NCI-H510A treated with DMSO at 0.1 percent for 48 hours (cell line): ENCODE results near the gene CAPN13.
"Not testable (repeated sequence)": the region's sequence is repeated elsewhere in the genome, so short reads cannot be mapped to it uniquely, and the experiment has no call there.

ENCODE experiments used
- DNase-seq: peaks from one replicate; lab custom pipeline; 2025; lab: John Stamatoyannopoulos, UW

Gene CAPN13

GRCh38 chr2:30705056-30705455, 102.2 kb downstream of the CAPN13 start:
- no peak for DNase-seq

- DNase-seq: no peak
Measured at GRCh38 chr2:30704309-30705020, 102.8 kb downstream of the CAPN13 start.

DNA sequence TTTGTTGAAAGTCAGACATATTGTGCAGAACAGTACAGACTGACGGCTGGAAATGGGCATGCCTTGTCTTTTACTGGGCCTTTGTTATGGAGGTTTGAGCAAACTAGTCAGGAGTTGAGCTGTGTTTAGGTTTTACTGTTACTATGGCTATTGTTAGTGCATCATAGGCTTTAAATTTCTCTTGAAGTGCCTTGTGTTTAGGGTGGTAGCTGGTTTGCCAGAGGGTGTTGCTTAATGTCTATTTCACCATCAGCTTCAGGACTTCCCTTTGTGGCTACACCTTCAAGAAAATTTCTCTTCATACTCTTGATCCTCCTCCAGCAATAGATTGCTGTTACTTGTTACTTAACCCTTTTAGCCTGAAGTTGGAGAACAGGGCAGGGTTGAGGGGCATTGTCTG, 104.6 kb downstream of the CAPN13 start:
- no peak for DNase-seq

- DNase-seq: no peak
Measured at GRCh38 chr2:30701782-30702181, 105.5 kb downstream of the CAPN13 start.

- DNase-seq: not testable (repeated sequence)
Measured at GRCh38 chr2:30697242-30698103, 109.8 kb downstream of the CAPN13 start.

- DNase-seq: no peak
Measured at GRCh38 chr2:30695749-30696148, 111.5 kb downstream of the CAPN13 start.

DNA sequence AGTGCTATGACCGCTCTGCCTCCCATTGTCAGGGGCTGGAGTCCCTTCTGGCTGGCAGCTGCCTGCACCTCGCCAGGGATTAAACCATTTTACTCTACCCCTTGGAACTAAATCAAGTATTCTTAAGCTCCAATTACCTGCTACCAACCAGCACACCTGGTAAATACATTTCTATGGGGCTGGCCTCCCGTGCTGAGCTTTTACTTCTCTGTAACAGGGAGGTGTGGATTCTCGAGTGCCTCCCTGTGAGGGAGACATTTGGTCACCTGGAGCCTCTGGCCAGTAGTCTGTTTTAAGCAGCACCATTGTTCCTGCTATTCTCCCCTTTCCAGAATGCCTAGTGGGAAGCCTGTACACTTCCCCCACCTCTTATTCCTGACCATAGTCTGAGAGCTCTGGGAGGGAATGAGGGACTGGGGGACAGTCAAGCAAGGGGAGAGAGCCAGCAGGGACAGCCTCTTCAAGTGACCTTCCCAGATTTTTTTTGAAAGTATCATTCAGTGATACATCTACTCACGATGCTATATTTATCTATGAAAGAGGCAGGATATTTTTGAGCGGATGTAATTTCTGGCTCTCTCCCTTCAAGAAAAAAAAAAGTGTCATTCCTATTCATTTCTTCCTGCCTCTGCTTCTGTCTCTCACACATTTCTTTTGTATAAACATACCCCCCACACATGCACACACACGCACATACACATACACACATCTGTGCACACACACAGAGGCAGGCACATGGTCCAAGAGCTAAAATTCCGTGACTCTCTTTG, 112.8 kb downstream of the CAPN13 start:
- DNase-seq: peak; percentile 11

GRCh38 chr2:30693821-30694281, 113.4 kb downstream of the CAPN13 start:
- DNase-seq: no peak

- DNase-seq: no peak
Measured at GRCh38 chr2:30692829-30693275, 114.4 kb downstream of the CAPN13 start.

GRCh38 chr2:30691948-30692828, 115.1 kb downstream of the CAPN13 start:
- DNase-seq: no peak

DNA sequence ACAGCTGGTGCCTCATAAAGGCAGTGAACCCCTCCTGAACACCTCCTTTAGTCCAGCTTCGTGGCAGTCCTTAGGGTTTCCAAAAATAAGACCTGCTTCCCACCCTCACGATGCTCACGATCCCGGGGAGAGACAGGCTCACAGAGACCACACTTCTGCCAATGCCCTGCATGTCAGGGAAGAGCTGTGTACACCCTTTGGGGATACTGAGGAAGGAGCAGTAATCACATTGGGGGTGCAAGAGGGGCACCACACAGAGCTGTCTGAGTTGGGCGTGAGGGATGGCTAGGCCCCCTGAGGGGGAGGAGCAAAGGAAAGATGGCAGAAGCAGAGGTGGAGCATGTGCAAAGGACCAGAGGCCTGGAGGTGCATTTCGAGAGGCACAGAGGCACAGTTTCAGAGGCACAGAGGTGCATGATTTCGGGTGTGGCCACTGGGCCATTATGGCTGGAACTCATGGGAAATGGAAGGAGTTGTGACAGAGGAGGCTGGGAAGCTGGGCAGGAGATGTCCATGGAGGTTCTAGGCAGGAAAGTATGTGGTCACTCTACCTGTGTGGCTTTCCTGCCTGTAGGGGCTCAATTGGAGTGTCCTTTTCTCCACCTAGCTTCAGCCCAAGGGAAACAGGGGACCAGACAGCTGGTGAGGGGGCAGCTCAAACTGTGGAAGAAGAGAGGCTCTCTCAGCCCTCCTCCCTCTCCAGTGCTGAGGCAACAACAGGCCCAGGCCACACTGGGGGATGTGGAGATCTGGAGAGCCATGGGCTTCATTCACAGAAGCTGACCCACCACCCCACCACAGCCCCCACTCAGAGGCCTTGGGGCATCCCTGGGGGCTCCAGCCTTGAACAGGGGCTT, 115.9 kb downstream of the CAPN13 start:
- no peak for DNase-seq

- DNase-seq: no peak
Measured at GRCh38 chr2:30690126-30690561, 117.1 kb downstream of the CAPN13 start.

GRCh38 chr2:30689496-30690125, 117.6 kb downstream of the CAPN13 start:
- DNase-seq: no peak

- DNase-seq: no peak
Measured at GRCh38 chr2:30688956-30689401, 118.3 kb downstream of the CAPN13 start.

DNA sequence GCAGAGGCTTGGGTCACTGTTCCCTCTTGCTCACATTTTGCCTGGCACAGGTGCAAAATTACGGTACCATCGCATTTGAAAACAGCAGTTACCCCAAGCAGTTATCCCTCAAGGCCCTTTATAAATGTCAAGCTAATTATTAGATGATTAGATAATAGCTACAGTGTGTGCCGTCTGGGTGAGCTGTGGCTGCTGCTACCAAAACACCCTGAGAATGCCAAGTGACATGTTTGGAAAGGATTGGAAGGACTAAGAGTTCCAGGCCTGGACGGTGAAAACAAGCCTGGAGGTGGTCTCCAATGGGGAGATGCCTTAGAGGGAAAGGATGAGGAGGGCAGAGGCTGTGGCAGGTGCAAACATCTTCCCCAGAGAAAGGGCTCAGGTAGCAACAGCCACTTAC, 120.6 kb downstream of the CAPN13 start:
- no peak for DNase-seq

DNA sequence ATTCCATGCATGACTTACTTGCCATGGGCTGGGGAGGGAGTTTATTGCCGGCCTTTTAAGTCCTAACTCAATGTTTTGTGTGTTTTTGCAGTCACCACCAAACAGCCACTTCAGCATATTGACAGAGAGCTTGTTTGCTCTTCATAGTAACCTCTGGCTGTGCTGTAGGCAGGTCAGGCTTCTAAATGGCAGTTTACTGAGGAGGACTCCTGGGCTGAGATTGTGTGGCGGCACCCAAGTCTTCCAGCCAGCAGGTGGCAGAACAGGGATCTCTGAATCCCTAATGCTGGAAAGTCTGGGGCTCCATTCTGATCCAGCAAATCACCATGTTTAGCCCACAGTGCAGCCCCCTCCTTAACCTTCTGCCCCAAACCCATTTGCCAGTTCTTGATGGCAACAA, 121.2 kb downstream of the CAPN13 start:
- DNase-seq: peak; percentile 79

DNA sequence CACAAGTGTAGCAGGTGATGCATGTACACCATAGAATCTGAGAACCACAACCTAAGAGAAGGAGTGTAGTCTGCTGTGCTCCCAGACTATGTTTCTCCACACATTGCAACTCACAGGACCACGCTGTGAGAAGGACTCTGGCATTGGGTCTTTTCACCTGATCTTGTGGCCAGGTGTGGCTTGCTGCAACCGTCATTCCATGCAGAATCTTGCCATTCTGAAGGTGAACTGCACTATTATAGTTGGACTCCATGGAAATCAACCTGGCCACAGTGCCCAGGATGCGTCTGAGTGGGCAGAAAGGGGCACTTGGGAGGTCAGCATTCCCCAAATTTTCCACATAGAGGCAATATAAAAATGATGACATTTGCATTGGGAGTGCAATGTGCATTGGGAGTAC, 122.2 kb downstream of the CAPN13 start:
- DNase-seq: no peak

DNA sequence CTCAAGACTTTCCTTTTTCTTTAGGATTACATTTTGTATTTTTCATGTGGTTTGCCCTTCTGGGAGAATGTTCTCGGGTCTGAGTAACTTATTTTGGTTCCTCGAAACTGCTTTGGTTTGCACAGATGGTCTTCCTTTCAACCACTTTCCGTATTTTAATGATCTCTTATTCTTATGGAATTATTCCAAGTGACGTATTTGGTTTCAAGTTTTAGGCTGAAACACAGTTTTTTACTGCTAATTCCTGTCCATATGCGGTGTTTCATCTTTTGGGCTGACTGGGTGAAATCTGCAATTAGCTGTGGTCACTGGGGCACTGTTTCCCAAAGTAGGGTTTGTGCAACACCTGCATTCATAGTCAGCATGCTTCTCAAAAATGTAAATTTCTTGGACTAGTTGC, 122.7 kb downstream of the CAPN13 start:
- no peak for DNase-seq

DNA sequence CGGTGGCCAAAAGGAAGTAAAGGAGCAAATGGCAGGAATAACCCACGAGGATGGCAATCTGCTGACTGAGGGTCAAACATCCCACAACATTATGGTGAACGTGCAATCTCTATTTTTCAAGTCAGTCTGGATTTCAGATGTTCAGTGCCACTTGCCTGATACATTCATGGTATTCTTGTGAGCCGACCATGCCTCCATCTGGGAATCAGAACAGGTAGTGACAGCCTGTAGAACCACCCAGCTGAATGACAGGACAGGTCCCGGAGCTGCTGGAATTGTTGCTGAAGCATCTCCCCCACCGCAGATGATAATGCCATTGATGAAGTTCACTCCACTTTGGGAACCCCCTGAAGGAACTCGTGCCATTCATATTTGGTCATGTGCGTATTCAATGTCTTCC, 123.2 kb downstream of the CAPN13 start:
- no peak for DNase-seq
